ENCODE results near the gene GFM1. TPM values are rescaled to one million over a fixed set of nuclear protein-coding genes. Genes with fewer than 3 reads are reported as not detected.

The GFM1 gene
- total RNA-seq, 2 donors from 2014 or later, result 41.9 to 50.9 TPM

DNA sequence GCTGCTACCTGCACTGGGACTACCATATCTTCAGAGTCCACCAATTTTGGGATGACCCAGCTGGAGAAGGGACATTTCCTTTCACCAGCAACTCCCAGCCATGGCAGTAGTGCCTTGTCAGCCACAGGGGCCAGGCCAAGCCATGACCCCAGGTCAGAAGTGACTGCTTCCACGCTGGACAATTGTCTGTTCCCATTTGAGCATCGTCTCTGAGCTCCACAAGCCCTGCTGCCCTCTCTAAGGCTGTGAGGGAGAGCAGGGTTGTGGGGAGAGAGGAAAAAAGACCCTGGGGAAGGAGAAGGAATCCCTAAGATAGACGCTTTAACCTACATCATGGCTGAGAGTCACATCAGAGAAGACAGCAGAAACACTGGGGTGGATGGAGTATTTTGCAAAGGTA is 95.3 kb downstream of the GFM1 start:
- intact Hi-C loops (cut with DNase I), result no loop called here
- DNase-seq (no peak), ATAC-seq (no peak)

Other genes starting within 250 kb of the GFM1 start
- gene MLF1, start 73.3 kb upstream of the GFM1 start, total RNA-seq, result 100 to 1,000 TPM; 126 to 199 TPM
- gene LXN, start 28.1 kb downstream of the GFM1 start, total RNA-seq, result 10 to 100 TPM in 1 of 2 donors, 1 to 10 TPM in 1; 5.7 to 15.3 TPM
- 100 to 1,000 TPM in 1 of 2 donors, 10 to 100 TPM in 1; 44.8 to 117 TPM for gene RARRES1, start 87.9 kb downstream of the GFM1 start, total RNA-seq
- gene MFSD1, start 157.5 kb downstream of the GFM1 start, total RNA-seq, result 10 to 100 TPM; 42.6 to 47.4 TPM

Measured in left cardiac atrium (tissue), 4 donors.